GM20000 (cell line): ENCODE data around the gene AP1S2.
"Not testable (repeated sequence)": the region's sequence is repeated elsewhere in the genome, so short reads cannot be mapped to it uniquely, and the experiment has no call there.

Source experiments
- DNase-seq: peaks from one replicate; pipeline ENCODE4 v3.0.0; 2012; ENCODE audit warnings: low spot score
- TF ChIP-seq, protein P1 (sequence below): IDR thresholded peaks from 2 replicates; pipeline ENCODE4 v1.5.1; 2012; ENCODE audit warnings: mild to moderate bottlenecking, control low read depth; ENCODE audit errors: extremely low read depth, missing control alignments

Gene AP1S2

DNA sequence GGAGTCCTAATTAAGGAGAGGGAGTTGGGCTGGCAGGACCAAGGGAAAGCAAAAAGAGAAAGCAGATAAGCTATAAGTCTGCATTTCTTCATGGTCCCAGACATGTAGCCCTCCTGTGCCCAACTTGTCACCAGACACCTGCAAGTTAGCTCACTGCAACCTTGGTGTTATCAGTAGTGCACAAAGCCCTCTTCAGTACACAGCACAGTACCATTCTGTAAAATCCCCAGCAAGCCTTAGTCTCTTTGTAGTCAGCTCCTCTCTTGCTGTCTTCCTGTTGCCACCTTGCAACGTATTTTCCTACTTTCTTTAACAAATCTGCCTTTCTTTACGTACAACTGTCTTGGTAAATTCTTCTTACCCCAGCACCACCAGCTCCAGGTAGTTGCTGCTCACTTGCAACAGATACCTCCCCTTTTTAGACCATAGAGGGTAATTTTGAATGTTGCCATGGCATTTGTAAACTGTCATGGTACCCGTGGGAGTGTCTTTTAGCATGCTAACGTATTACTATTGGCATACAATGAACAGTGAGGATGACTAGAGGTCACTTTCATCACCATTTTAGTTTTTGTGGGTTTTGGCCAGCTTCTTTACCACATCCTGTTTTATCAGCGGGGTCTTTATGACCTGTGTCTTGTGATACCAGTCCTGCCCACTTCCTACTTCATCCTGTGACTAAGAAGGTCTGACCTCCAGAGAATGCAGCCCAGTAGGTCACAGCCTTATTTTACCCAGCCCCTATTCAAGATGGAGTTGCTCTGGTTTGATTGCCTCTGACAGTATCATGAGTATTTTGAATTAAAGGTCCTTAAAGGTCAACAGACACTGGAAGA lies 28.3 kb upstream of the AP1S2 start:
- no peak for DNase-seq
- TF ChIP-seq, protein P1, sequence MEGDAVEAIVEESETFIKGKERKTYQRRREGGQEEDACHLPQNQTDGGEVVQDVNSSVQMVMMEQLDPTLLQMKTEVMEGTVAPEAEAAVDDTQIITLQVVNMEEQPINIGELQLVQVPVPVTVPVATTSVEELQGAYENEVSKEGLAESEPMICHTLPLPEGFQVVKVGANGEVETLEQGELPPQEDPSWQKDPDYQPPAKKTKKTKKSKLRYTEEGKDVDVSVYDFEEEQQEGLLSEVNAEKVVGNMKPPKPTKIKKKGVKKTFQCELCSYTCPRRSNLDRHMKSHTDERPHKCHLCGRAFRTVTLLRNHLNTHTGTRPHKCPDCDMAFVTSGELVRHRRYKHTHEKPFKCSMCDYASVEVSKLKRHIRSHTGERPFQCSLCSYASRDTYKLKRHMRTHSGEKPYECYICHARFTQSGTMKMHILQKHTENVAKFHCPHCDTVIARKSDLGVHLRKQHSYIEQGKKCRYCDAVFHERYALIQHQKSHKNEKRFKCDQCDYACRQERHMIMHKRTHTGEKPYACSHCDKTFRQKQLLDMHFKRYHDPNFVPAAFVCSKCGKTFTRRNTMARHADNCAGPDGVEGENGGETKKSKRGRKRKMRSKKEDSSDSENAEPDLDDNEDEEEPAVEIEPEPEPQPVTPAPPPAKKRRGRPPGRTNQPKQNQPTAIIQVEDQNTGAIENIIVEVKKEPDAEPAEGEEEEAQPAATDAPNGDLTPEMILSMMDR: no peak

DNA sequence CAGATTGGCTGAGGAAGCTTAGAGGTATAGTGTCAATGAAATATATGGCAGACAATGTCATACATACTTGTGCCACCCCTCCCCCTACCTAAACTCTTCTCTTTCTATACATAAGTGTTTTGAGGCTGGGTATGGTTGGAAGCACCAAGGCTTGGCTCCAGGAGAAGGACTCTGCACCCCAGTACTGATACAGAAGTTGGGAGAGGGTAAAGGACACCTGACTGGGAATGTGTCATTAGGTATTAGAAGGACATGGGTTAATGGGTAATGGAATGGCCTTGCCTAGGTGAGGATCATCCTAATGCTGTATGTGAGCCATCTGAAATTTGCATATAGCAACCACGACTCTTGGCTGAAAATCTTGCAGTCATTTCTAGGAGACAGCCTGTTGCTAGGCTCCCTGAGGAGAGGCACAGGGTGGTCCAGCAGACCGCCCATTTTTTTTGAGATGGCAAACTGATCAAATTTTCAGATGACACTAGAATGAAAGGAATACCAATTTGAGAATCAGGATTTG lies 26.8 kb upstream of the AP1S2 start:
- no peak for DNase-seq
- TF ChIP-seq, protein P1: no peak

DNA sequence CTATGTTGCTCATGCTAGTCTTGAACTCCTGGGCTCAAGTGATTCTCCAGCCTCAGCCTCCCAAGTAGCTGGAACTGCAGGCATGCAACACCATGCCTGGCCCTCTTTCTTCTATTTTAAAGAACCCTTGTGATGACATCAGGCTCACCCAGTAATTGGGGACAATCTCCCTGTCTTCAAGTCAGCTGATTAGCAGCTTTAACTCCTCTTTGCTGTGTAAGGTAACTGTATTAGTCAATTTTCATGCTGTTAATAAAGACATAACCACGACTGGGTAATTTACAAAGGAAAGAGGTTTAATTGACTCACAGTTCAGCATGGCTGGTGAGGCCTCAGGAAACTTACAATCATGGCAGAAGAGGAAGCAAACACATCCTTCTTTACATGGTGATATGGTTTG lies 23.3 kb upstream of the AP1S2 start:
- not testable (repeated sequence) for DNase-seq

DNA sequence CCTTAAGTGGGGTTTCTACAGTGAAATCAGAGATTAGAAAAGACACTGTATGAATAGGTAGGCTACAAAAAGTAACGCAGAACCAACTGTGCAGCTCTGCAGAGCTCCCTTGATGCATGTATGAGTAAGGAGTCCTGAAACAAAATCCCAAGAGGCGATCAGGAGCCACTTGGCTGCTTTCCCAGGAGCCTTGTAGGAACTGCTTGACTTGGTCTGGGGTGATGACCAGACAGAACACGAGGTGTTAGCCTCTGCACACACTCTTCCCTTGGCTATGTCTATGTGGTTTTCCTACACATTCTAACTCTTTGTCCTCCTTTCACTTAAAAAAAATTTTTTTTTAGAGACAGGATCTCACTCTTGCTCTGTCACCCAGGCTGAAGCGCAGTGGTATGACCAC lies 22.8 kb upstream of the AP1S2 start:
- TF ChIP-seq, protein P1: no peak
- no peak for DNase-seq

DNA sequence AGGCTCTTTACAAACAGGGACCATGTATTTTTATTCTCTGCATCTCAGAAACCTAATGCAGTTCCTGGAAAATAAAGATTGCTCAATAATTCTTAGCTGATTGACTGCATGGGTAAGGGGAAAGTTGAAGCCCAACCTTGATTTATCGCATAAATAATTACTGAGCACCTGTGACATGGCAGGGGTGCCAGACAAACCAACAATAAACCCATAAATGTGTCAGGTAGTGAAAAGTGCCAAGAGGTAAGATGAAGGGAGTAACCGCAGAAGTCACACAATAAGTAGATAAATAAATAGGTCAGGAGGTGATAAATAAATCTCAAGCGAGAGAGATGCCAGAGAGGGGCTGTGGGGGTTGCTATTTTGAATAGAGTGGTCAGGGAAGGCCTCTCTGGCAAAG lies 20.1 kb upstream of the AP1S2 start:
- TF ChIP-seq, protein P1: no peak
- no peak for DNase-seq

DNA sequence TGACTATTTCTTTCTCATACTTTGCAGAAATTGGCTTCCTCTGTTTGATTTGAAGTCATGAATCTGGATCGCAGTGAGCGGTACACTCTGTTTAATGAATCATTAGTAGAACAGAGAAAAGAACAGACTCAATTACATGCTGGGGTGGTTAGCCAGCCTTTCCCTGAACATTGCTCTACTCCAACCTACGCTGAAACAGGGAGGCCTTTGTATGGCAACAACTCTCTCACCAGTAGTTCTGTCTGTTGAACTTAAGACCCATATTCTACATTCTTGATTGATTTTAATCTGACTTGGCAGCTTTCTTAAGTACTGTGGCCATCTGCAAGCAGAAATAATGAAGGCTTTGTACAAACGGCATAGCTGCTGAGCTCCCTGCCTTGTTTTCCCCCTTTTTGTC lies 19.0 kb upstream of the AP1S2 start:
- TF ChIP-seq, protein P1: no peak
- DNase-seq: no peak

DNA sequence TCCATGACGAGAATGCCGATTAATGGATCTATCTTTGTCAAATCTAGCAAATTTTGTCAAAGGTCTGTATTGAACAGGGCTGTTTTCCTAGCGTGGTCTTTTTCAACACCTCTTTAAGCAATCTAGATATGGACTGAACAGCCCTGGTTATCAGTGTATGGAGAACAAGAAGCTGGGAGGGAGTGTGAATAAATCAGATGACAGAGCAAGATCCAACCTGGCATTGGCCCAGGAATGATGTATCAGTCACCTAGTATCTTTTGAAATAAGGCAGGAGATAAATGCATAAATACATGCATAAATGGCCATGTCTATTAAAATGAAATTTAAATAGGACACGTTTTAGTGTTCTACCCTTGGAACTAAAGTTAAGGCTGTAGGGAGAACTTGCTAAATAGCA lies 15.7 kb upstream of the AP1S2 start:
- no peak for DNase-seq
- TF ChIP-seq, protein P1: no peak

DNA sequence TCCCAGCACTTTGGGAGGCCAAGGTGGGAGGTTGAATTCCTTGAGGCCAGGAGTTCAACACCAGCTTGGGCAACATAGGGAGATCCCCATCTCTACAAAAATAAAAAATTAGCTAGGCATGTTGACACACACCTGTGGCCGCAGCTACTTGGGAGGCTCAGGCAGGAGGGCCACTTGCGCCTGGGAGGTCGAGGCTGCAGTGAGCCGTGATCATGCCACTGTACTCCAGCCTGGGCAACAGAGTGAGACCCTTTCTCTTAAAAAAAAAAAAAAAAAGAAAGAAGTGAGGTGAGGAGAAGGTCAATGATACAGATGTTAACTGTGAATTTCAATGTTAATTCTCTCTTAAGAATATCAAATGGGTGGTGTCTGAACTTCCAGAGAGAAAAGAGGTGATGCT lies 15.1 kb upstream of the AP1S2 start:
- DNase-seq: no peak
- TF ChIP-seq, protein P1: no peak
